HG03066 (cell line): ENCODE measurements around the gene MAPK13.

Experiments used
- ATAC-seq: cut with Tn5 transposase; IDR thresholded peaks from one replicate; pipeline ENCODE4 v1.9.1; 2021; ENCODE audit warnings: low read depth; ENCODE audit not compliant: unreplicated experiment

Gene MAPK13

DNA sequence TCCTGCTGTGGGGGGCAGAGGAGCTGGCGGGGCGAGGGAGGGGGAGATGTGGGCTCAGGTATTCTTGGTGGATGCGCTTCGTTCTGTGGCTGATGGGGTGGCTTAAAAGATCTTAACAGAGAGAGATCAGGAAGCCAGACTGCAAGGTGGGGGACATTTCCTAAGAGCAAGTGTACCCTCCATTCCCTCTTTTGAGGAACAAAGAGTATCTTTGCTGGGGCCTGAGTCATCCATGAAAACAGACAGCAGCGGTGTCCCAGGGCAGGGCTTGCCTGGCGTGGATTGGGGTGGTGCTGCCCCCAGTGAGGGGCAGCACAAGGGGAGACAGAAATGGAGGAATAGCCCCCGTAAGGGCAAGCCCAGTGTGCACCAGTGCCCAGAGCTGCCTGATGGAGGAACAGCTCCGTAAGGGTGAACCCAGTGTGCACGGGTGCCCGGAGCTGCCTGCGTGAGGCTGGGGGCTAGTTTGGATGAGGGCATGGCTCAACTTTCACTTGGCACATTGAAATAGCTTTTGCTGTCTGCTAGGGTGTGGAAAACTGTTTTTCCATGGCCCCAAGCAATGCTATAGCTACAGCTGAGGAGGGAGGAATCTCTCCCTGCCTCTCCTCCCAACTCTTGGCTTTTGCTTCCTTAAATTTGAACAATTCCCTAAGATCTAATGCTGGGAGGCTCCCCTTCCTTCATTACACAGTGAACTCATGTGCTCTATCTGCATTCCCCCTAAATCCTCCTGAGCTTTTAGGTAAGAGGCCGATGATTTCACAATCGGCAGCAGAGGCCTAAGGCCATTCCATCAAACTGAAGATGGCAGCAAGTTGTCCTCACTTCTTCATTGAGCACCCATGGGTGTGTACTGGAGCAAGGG lies 12.9 kb downstream of the MAPK13 start:
- ATAC-seq, result no peak

DNA sequence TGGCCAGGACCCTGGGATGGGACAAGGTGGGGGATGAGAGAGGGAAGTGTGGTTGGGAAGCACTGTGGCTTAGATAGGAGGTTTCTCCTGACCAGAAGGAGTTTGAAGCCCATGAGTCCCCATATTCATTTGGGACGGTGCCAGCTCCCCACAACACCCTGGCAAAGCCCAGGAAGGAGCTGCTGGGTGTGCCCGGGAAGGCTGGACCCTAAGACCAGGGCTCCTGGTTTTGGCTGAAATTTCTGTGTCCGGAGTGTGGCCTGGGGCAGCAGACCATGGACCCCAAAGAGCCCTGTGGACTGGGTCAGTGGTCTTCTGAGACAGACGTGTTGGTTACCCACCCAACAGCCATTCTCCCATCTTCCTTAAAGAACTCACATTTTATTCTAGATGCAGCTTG lies 15.2 kb downstream of the MAPK13 start:
- ATAC-seq, result no peak

DNA sequence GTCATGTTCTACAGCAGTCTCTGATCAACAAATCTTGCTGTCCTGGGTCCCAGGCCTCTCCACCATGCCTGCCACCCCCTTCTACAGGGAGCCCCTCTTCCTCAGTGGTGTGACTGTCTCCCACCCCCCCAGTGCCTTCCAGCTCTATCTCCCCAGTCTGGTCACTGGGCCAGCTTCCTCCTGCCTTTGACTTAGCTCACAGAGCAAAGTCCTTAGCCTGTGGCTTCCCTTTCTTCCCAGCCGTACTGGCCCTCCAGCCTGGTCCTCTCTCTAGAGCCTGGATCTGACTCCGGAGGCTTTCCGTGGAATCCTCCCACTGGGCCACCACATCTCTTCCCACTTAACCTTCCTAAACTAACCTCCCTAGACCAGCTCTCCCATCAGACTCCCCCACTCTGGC lies 17.0 kb downstream of the MAPK13 start:
- ATAC-seq, result no peak

DNA sequence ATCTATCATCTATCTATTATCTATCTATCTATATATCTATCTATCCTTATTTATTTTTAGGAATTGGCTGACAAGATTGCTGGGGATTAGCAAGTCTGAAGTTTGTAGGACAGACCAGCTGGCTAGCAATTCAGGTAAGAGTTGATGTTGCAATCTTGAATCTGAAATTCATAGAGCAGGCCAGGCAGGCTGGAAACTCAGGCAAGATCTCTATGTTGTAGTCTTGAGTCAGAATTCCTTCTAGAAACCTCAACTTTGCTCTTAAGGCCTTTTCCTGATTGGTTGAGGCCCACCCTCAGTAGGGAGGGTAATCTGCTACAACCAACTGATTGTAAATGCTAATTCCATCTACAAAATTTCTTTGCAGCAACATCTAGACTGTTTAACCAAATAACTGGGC lies 19.2 kb downstream of the MAPK13 start:
- no peak for ATAC-seq

DNA sequence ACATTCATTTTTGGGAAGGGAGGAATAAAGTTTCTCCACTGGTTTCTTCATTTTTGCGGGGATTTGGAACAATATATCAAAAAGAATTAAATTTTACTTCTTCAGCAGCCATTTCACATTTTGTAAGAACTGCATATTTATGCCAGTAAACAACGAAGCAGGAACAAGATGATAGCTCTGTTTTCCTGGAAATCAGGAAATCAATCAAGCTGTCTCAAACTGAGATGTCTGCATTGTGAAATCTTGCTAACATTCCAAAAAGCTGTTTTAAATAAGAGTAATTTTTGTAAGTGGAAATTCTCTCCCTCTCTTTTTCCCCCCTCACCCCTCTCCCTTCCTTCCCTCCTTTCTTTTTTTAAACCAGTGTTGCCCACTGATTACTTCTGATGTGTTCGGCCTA lies 20.0 kb downstream of the MAPK13 start:
- no peak for ATAC-seq

DNA sequence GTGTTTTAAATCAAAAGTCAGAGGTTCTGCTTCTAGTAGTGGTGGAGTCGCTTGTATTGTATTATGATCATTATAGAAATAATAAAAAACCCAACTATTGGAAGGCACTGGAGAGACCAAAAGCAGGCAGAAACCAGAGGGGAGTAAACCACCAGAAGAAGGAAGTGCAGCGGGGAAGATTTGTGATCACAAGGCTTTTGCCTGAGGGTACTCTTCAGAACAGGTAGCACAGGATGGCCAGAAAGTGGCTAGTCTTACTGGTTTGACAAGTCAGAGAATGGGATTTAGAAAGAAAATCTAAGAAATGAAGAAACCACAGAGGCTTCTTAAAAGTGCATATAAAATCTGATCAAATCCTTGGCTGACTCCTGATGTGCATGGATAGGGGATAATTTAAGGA lies 24.0 kb downstream of the MAPK13 start:
- ATAC-seq, result no peak

DNA sequence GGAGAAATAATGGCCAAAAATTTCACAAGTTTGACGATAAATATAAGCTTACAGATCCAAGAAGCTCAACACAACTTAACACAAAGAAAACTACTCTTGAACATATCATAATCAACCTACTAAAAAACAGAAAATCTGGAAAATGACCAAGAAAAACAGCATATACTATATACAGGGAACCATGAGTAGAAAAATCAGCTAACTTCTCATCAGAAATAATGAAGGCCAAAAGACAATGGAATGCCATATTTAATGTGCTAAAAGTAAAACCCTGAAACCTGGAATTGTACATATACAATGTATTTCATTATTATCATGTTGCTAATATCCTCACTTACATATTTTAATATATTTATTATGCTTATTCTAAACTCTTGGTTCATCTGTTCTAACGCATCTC lies 25.3 kb downstream of the MAPK13 start:
- no peak for ATAC-seq

DNA sequence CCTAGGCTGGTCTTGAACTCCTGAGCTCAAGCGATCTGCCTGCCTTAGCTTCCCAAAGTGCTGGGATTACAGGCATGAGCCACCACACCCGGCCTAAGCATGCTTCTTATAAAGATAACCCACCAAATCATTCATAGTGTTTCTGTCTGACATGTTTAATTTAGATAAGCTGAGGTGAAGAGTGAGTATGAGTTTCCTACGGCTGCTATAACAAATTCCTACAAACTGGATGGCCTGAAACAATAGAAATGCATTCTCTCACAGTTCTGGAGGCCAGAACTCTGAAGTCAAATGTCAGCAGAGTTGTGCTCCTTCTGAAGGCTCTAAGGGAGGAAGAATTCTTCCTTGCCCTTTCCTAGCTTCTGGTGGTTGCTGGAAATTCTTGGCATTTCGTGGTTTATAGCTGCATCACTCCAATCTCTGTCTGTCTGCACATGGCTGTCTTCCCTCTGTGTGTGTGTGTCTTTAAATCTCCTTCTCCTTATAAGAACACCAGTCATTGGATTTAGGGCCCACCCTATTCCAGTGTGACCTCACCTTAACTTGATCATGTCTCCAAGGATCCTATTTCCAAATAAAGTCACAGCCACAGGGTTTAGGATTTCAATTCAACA lies 29.9 kb downstream of the MAPK13 start:
- no peak for ATAC-seq

DNA sequence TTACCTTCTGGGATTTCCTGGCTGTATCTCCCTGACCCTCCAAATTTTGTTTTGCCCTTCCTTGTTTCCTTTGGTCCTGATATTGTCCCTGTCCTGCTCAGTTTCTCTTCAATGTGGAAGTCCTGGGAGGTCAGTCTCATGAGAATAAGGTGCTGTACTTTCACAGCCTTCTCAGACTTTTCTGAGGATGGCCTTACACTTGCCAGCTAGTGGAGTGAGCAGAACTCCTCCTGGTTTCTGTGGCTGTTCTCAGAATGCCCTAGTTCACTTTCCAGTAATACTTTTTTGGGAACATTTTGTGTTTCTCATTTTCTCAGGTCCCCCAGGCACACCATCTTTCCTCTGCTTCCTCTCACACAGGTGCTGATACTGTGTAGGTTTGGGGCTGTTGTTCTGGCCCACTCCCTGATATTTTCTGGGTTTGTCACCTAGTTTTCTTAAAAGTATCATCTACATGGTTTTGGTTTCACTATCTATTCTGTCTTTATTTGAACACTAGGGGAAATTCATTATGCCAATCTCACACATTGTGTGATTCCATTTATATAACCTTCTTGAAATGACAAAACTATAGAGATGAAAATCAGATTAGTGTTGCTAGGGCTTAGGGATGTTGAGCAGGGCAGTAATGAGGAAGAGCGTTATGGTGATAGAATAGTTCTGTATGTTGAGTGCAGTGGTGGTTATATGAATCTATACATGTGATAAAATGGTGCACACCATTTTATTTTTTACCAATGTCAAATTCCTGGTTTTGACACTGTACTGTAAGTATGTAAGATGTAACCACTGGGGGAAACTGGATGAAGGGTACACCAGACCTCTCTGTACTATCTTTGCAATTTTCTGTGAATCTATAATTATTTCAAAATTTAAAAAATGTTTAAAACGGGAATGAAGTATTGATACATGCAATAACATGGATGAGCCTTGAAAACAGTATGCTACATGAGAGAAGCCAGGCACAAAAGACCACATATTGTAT lies 39.0 kb downstream of the MAPK13 start:
- no peak for ATAC-seq

DNA sequence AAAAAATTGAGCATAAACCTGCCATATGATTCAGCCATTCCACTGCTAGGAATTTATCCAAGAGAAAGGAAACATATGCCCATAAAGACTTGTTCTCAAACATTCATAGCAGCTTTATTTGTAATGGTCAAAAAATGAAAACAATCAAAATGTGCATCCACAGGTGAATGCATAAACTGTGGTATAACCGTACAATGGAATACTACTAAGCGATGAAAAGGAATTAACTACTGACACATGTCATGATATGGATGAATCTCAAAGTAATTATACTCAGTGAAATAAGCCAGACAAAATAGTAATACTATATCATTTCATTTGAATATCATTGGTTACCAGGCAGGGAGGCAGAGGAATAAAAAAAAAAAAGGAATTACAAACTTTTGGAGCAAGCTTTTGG lies 40.4 kb downstream of the MAPK13 start:
- no peak for ATAC-seq

DNA sequence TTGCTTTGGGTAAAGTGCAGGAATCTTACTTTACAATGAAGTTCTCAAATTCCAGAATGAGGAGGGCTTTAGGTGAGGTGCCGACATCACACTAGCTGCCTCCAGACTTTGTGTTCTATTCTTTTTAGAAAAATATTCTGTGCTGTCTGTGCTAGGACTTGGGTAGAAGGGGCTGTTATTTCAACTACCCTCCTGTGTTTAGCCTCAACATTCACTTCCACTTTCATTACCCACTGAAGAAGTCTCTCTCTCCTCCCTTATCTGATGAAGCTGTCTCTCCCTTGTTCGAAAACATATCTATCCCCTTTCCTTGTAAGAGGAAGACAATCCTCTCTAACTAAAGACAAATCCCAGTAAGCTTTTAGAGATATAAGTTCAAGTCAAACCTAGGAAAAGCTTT lies 41.3 kb downstream of the MAPK13 start:
- no peak for ATAC-seq

DNA sequence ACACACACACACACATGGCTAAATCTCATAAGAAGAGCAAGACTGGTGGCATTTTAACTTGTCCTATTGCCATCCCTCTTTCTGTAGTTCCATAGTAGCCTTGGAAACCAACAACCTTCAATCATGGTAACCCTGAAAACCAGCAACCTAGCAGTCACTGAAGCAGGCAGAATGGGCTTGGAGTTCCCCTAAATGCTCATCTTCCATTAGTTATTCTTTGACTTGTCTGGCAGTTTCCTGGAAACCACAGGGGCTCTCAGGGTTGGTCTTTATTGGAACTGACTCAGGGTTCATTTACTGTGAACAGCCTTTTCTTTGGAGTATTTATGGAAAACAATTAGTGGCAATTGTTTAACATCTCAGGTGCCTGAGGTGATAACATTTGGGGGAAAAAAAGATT lies 46.9 kb downstream of the MAPK13 start:
- no peak for ATAC-seq

DNA sequence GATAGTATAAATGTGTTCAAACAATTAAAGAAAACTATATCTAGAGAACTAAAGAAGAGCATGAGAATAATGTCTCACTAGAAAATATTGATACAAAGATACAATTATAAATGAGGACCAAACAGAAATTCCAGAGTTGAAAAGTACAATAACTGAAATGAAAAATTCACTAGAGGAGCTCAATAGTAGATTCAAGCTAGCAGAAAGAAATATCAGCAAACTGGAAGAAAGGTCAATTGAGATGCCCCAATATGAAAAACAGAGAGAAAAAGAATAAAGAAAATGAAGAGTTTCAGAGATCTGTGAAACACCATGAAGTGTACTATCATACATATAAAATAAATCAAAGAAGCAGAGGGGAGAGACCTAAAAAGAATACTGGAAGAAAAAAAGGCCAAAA lies 48.2 kb downstream of the MAPK13 start:
- no peak for ATAC-seq

DNA sequence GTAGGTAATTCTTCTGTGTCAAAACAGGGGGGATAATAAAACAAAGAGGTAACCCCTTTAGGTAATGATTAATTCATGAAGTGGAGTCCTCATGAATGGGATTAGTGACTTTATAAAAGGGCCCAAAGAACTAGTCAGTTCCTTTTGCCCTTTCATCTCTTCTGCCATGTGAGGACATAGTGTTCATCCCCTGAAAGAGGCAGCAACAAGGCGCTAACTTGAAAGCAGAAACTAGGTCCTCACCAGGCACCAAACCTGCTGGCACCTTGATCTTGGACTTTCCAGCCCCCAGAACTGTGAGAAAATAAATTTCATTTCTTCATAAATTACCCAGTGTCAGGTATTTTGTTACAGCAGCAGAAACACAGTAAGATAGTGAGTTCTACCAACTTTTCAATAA lies 49.8 kb downstream of the MAPK13 start:
- ATAC-seq, result no peak

DNA sequence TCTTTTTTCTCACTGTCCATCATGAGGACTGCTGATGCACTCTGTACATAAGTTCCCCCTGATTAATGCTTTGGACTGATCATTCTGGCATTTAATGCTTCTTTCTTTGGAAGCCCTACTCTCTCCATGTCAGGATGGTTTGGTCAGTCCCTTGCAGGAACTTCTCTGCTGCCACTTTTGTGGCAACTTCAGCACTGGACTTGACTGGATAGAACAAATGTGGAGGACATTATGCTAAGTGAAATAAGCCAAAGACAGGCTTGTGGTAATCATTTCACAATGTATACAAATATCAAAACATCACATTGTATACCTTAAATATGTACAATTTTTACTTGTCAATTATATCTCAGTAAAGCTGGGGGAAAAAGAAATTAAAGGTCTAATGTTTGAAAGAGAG lies 54.0 kb downstream of the MAPK13 start:
- ATAC-seq, result no peak

DNA sequence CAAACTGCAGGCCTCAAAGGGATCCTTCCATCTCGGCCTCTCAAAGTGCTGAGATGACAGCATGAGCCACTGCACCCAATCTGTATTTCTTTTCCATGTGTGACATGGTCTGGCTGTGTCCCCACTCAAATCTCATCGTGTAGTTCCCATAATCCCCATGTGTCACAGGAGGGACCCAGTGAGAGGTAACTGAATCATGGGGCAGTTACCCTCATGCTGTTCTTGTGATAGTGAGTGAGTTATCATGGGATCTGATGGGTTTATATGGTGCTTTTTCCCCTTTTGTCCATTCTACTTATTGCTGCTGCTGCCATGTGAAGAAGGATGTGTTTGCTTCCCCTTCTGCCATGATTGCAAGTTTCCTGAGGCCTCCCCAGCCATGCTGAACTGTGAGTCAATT lies 55.9 kb downstream of the MAPK13 start:
- no peak for ATAC-seq

DNA sequence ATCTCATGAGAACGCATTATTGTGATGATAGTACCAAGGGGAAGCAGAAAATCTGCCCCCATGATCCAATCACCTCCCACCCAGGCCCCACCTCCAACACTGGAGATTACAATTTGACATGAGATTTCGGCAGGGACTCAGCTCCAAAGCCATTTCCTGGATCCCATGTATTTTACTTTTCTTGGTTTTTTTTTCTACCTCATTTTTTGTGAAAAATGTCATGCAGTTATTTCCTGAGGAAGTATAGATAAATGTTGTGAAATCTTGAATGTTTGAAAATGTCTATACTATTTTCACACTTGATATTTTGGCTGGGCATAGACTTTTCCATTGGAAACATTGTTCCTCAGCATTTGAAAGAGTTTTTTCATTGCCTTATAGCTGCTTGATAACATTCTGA lies 57.1 kb downstream of the MAPK13 start:
- ATAC-seq, result no peak
